Stimulated activated CD4-positive, alpha-beta T cell treated with anti-CD3 and anti-CD28 coated beads, Interleukin-12 subunit alpha, Interleukin-12 subunit beta, amount 100 ng/mL, for 48 hours (primary cell): ENCODE results near the gene NAPSA.

Source experiments
- DNase-seq, 3 donors: peaks; one replicate each; pipeline ENCODE4 v3.0.0-alpha.2; 2020; ENCODE audit warnings: low read depth in 2 of 3, low spot score in 1 of 3

NAPSA gene

DNA sequence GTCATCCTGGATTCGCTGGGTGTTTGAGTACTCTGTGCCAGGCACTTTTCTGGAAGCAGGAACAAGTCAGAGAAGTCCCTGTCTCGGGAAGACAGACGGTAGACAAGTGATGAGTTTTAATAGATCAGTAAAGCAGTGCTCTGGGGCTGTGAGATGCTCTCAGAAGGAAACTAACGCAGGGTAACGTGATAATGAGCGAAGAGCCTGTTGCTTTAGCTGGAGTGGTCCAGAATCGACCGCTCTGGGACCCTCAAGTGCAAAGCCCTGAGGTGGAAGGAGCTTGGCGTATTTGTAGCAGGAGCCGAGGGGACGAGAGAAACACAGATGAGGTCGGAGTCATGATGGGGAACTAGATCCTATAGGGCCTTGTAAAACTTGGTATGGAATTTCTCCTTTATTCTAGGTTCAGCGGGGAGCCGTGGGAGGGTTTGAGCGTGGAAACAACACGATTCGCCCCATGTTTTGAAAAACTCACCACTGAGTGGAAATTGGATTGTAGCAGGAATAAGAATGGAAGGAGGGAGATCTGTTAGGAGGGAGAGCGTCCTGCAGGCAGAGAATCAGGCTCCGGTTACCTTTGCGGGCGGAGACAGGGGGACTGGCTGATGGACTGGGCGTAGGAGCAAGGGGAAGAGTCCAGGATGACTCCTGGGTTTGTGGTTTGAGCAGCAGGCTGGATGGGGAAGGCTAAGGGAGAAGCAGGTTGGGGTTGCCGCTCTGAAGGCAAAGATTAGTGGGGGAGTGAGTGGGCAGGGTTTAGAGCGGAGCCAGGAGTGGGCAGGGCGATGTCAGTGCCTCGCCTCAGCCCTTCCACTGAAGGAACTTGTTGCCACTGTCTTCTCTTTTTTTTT, 19.5 kb upstream of the NAPSA start:
- no peak for DNase-seq

DNA sequence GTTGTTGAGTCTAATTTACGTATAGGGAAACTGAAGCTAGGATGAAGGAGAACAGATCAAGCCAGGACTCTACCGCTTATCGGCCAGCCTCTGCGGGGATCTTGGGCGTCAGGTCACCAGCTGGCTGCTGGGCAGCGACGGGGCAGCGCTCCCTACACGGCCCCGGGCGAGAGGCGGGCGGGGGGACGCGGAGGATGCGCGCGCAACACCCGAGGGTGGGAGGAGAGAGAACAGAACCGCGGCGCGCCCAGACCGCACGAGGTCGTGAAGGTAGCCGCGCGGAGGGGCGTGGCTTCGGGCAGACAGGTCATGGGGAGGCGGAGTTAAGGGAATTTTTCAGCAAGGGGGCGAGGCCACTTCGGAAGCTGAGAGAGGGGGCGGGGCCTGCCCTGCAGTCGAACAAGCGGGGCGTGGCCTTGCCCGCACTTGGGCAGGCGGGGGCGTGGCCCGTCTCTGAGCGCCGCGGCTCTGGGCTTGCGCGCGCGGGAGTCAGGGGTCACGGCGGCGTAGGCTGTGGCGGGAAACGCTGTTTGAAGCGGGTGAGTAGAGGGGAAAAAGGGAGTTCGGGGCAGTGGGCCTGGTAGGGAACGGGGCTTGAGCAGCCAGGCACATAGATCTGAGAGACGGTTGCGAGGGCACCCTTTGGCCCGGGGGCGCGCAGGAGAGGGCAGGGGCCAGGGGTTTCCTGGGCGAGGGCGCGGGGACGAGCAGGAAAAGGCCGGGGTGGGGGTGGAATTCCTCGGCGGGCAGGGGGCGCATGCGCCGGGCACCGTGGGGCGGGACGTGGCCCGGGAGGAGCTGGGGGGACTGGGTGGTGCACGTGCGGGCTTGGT, 18.6 kb upstream of the NAPSA start, which contains the start of gene POLD1:
Gene POLD1 (plus strand): TSS at position 496 of the 833 bp plus-strand sequence. CDS start 14,505 bp downstream, outside the sequence.
- peak; percentile 98 to 99 (median 98) for DNase-seq

DNA sequence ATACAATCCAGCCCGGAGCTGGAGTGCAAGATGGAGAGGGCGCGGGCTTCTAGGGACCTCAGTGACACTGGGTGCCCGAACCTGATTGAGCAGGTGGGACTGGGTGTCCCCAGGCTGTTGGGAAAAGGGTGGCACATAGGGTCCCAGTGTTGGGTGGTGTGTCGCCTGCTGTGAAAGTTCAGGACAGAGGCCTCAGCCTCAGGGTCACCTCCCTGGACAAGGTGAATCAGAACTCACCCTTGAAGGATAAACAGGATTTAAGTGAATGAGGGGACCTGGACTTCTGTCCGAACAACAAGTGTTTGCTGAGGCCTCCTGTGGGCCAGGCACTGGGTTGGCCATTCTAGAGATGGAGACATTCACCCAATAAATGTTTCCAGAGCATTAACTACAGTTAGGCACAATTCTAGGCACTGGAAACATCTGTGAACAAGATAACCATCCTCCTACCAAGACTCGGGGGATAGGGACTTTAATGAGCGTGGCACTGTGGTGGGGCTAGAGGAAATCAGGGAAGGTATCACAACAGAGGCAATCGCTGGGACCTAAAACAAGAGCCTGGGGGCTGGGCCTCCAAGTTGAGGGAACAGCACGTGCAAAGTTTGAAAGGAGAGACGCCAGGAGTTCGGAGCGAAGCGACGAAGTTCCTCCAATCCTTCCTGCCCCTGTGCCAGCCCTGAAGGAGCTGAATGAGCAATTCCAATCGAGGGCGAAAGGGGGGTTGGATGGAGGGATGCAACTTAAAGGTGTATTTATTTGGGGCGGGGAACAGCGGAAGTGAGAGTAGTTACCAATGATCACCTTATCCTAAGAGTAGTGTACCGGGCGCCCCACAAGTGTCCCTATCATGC, 17.8 kb upstream of the NAPSA start:
- no peak for DNase-seq

DNA sequence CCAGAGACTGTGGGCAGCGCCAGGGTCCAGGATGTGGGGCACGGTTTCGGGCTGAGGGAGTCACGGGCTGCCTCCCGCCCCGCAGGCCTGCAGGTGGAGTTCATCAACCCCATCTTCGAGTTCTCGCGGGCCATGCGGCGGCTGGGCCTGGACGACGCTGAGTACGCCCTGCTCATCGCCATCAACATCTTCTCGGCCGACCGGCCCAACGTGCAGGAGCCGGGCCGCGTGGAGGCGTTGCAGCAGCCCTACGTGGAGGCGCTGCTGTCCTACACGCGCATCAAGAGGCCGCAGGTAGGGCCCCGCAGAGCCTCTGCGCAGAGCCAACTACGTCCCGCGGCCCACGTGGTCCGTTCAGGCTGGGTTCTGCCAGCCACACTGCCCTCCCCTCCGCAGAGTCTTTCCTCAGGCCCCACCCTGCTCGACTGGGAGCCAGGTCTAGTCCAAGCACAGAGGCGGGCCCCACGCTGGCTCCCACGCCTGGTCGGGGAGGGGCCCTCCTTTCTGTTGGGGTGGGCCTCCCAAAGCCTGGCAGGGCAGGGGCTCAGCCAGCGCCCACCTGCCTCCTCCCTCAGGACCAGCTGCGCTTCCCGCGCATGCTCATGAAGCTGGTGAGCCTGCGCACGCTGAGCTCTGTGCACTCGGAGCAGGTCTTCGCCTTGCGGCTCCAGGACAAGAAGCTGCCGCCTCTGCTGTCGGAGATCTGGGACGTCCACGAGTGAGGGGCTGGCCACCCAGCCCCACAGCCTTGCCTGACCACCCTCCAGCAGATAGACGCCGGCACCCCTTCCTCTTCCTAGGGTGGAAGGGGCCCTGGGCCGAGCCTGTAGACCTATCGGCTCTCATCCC, 16.7 kb upstream of the NAPSA start:
- DNase-seq: no peak

DNA sequence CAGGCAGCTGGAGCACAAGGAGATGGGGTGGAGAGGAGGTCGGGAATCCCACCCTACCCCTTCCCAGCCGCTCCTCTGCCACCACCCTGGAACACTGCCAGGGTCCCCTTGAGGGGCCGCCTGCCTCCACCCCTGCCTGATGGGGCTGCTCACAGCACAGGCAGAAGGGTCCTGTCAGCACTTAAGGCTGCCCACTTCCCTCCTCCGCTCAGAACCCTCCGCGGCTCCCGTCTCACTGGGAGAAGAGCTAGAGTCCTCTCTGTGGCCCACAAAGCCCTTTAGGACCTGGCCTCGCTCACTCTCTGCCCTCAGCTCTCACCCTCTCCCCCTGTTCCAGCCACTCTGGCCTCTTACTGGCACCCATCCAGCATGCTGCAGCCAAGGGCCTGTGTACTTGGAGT, 15.3 kb upstream of the NAPSA start:
- no peak for DNase-seq

DNA sequence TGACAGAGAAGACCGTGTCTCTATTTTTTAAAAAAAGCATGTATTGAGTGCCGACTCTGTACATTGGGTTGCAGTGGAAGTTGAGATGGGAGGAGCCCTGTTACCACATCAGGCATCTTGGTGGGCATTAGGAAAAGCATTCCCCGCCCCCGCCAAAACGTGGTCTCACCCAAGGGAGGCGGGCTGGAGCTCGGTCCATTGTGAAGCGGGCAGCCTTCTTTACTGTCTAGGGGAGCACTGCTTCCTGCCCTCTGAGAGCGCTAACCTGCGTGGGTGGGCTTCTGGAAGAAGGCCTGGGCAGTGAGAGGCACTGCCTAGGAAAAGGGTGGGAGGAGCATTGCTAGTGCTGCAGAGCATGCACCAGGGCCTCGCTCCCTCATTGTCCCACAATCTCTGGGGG, 14.7 kb upstream of the NAPSA start:
- DNase-seq: no peak

DNA sequence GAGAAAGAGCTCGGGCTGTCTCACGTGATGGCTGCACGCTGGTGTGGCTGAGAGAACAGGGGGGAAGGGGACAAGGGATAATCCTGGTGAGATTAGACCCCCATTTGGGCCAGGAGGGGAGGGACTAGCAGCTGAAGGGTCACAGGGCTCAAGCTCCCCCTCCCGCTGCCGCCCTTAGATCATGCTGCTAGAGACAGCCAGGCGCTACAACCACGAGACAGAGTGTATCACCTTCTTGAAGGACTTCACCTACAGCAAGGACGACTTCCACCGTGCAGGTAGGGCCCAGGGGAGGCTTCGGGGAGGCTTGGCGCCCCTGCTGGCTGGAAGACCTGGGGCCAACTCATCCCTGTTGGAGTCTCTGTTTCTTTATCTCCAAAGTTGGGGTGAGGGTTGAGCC, 14.2 kb upstream of the NAPSA start:
- no peak for DNase-seq

DNA sequence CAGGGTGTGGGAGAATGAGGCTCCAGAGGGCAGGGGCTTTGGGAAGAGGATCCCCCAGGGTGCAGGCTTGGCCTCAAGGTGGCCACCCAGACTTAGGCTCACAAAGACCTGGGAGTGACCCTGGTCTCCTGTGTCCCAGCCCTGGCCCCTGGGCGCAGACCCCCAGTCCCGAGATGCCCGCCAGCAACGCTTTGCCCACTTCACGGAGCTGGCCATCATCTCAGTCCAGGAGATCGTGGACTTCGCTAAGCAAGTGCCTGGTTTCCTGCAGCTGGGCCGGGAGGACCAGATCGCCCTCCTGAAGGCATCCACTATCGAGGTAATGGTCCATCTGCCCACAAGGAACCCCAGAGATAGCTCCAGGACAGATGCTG, 13.4 kb upstream of the NAPSA start:
- DNase-seq: no peak

DNA sequence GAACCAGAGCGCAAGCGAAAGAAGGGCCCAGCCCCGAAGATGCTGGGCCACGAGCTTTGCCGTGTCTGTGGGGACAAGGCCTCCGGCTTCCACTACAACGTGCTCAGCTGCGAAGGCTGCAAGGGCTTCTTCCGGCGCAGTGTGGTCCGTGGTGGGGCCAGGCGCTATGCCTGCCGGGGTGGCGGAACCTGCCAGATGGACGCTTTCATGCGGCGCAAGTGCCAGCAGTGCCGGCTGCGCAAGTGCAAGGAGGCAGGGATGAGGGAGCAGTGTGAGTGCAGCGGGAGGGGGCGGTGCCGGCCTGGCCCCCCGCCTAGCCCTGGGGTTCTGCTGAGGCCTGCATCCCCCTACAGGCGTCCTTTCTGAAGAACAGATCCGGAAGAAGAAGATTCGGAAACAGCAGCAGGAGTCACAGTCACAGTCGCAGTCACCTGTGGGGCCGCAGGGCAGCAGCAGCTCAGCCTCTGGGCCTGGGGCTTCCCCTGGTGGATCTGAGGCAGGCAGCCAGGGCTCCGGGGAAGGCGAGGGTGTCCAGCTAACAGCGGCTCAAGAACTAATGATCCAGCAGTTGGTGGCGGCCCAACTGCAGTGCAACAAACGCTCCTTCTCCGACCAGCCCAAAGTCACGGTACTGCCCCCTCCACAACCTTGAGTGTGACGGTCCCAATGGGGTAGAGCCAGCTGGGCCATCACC, 12.9 kb upstream of the NAPSA start:
- DNase-seq: no peak

DNA sequence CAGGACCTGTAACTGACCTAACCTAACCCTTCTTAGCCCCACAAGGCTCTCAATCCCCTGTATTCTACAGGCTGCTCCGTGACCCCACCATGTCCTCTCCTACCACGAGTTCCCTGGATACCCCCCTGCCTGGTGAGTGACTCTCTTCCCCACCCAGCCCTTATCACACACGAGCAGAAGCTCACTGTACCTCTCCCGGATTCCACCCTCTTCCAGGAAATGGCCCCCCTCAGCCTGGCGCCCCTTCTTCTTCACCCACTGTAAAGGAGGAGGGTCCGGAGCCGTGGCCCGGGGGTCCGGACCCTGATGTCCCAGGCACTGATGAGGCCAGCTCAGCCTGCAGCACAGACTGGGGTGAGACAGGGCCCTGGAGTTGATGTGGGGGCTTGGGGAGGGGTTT, 12.1 kb upstream of the NAPSA start:
- DNase-seq: no peak

DNA sequence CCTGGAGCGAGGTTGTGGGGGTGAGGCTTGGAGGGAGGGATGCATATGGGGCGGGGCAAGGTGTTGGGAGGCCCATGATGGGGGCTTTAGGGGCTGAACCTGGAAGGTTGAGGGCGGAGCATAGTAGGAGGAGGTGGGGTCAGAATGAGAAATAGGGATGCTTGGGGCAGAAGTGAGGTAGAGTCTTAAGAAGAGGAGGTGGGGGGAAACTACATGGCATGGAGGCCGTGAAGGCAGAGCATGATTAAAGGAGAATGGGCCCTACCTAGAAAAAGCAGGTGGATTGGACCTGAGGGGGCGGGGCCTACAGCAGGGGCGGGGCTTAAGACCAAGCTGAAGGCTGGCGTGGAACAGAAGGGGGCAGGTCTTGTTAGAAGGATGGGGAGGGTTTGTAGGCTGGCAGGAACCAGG, 11.6 kb upstream of the NAPSA start:
- peak in 1 of 3 donors; percentile 36 for DNase-seq

DNA sequence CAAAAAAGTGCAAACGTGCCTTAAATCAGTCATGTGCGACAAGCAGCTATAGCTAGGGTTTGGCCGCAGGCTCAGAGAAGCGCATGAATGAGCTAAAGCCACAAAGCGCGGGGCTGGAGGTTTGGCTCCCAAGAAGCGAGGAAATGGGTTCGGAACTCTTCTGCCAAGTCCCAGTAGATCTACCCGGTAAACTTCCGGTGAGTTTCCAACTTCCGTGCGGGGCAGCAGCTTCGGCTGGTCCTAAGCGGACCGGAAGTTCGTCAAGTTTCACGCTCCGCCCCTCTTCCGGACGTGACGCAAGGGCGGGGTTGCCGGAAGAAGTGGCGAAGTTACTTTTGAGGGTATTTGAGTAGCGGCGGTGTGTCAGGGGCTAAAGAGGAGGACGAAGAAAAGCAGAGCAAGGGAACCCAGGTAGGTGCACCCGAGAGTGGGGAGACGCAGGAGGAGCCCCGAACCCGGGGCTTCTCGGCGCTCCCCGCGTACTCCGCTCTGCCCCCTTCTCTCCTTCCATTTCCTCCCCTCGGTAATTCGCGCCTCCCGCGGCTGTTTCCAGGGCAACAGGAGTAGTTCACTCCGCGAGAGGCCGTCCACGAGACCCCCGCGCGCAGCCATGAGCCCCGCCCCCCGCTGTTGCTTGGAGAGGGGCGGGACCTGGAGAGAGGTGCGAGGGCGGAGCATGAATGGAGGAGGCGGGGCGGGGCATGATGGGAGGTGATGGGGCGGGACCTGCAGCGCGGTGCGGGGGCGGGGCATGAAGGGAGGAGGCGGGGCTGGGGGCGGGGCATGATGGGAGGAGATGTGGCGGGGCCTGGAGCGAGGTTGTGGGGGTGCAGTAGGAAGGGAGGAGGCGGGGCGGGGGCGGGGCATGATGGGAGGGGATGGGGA, 11.0 kb upstream of the NAPSA start, which contains the start of gene NR1H2:
Gene NR1H2 (plus strand): TSS at position 292 of the 885 bp plus-strand sequence. CDS start 1,149 bp downstream, outside the sequence.
- peak; percentile 90 to 98 (median 91) for DNase-seq

DNA sequence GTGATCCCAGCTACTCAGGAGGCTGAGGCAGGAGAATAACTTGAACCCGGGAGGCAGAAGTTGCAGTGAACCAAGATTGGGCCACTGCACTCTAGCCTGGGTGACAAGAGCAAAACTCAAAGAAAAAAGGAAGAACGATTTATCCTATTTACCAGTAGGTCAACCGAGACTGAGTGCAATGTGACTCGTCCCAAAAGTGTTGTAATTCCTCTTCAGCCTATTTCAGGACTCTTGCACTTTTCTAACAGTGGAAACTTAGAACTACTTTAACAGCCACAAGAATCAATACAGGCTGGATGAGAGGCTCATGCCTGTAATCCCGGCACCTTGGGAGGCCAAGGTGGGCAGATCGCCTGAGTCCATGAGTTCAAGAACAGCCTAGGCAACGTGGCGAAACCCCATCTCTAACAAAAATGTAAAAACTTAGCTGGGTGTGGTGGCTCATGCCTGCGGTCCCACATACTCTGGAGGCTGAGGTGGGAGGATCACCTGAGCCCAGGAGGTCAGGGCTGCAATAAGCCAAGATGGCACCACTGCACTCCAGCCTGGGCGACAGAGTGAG, 6.6 kb upstream of the NAPSA start:
- DNase-seq: no peak

DNA sequence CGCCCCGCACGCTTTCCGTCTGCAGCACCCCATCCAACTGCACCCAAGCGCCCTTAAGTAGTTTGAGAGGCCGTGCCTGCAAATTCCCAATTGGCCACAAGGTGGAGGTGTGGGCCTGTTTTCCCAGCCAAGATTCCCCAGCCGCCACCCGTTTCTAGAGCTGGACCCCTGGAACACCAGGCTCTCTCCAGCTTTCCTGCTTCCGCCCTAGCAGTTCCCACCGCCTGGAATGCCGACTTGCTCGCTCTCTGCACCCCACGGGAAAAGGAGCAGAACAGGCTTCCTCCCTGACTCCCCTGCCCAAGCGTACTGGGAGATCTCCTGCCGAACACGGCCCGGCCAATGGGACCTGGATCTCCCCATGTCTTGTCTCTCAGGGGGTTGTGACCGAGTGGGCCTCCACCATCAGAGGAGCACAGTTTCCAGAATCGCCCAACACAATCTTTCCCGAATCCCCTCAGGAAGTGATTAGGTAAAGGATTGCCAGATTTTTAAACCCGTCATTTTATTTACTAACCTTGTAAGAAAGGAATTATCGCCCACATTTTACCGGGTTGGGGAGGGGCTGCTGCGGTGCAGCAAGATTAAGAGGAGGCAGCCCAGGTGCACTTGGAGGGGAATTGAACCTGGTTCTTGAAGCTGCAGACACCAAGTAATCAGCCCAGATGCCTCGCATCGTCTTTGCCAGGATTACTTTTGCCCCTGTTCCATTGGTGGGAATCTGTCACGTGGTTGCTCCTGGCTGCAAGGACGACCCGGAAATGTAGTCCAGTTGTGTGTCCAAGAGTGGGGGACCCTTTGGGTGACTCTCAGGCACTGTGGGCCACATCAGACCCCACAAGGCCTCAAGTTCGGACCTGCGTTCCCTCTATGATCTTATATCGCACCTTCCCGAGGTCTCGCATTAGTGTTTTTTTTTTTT, 3.5 kb upstream of the NAPSA start:
- peak; percentile 68 to 85 (median 70) for DNase-seq

DNA sequence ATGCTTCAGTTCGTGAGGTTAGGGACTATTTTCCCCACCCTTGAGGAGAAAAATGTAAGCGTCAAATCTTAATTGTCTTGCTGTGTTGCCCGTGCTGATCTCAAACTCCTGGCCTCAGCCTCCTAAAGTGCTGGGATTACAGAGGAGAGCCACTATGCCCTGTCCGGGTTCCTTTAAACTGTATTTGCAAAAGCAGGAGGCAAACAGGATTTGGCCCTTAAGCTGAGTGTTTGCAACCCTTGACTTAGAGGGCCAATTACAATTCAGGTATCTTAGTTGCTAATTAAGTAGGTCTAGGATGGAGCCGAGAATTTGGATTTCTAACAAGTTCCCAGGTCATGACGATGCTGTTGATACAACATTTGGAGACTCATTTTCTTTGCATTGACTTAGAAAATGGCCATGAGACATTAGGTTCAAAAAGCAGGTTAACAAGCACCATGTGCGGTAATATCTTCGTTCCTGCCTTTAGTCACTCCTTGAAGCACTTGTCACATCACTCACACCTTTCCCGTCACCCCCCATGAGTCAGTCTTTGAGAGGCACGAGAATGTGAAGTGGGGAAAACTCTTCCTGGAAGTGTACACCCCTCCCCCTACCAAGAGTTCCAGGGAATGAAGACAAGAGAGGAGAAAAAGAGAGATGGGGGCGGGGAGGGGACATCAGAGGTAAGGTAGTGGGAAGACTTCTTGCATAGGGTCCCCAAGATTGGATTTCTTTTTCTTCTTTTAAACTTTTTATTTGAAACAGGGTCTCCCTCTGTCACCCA, 2.6 kb downstream of the NAPSA start:
- peak in 2 of 3 donors; percentile 39 to 54 for DNase-seq

DNA sequence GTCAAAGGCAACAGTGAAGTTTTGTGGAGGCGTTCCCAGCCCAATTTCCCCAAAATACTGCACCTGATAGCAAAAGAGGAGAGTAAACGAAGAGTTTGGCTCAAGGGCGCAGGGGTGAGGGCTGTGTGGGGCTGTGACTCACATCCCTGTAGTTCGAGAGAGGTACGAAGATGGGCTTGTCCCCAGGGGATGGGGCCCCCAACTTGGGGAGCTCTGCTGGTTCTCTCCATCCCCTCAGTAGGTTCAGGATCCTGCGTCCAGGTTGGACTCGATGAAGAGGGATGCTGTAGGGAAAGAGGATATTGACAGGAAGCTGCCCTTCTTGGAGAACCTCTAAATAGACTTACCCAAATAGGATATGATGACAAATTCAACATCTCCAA, 3.4 kb downstream of the NAPSA start:
- no peak for DNase-seq
